ENCODE measurements around the gene CD99. TPM values are rescaled to one million over a fixed set of nuclear protein-coding genes. Genes with fewer than 3 reads are reported as not detected.

CD99 gene
- total and polyA plus RNA-seq, 2 donors (not counting 3 experiments of a cell fraction or from before 2014, with no cell fraction given): 364 to 654 TPM

GRCh38 chrX:2710041-2710840 is 19.1 kb downstream of the CD99 start:
- TF ChIP-seq POLR2AphosphoS5 (IDR thresholded peaks at IDR 0.05; ENCODE audit: insufficient read depth, low read depth, low read length) (peak; percentile 38), MAX (IDR thresholded peaks at IDR 0.05; ENCODE audit: insufficient read depth, insufficient read length) (no peak), JUN (IDR thresholded peaks at IDR 0.05; ENCODE audit: borderline replicate concordance, insufficient read depth, insufficient read length, low read depth) (peak; percentile 94), FOS (IDR thresholded peaks at IDR 0.05; ENCODE audit: borderline replicate concordance, insufficient read depth, low read length) (peak; percentile 86)
- TF ChIP-seq, protein P1, sequence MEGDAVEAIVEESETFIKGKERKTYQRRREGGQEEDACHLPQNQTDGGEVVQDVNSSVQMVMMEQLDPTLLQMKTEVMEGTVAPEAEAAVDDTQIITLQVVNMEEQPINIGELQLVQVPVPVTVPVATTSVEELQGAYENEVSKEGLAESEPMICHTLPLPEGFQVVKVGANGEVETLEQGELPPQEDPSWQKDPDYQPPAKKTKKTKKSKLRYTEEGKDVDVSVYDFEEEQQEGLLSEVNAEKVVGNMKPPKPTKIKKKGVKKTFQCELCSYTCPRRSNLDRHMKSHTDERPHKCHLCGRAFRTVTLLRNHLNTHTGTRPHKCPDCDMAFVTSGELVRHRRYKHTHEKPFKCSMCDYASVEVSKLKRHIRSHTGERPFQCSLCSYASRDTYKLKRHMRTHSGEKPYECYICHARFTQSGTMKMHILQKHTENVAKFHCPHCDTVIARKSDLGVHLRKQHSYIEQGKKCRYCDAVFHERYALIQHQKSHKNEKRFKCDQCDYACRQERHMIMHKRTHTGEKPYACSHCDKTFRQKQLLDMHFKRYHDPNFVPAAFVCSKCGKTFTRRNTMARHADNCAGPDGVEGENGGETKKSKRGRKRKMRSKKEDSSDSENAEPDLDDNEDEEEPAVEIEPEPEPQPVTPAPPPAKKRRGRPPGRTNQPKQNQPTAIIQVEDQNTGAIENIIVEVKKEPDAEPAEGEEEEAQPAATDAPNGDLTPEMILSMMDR (IDR thresholded peaks at IDR 0.05; ENCODE audit: extremely low read depth in 1 of 2, insufficient read depth in 1 of 2, low read depth in 1 of 2, low read length in 2 of 2): no peak
- BruUV-seq (replicated peaks): TSS peak; percentile 86
- ChIA-PET CTCF (no interaction called here), POLR2A (no interaction called here)
- H3K9me3 ChIP-seq (replicated peaks; ENCODE audit: control insufficient read depth, insufficient read depth, low read length): no peaks in the 10 kb centered on the region
- intact Hi-C loops (cut with micrococcal nuclease): loop anchor here (2.0 kb wide), 1 partner anchor 65 kb away; no protein-coding TSS in a partner anchor
- H3K79me2 ChIP-seq (ENCODE audit: control insufficient read depth, insufficient read depth, low read length): peaks cover 77% of the 10 kb centered on the region
- peaks cover 47% of the 10 kb centered on the region for H3K4me1 ChIP-seq (ENCODE audit: control insufficient read depth, extremely low read depth, insufficient read depth, low read length)
- no peaks in the 10 kb centered on the region for H4K20me1 ChIP-seq (replicated peaks; ENCODE audit: control insufficient read depth, extremely low read depth, insufficient read depth, low read length)
- DNase-seq (ENCODE audit: low read depth, low spot score) (peak; percentile 85), FAIRE-seq (peak; percentile 68)
- H2AFZ ChIP-seq (ENCODE audit: low read depth, low read length): no peak overlapping the region
- peak overlapping the region; percentile 96 for H3K27ac ChIP-seq (ENCODE audit: insufficient read depth, low read depth, low read length)
- H3K4me2 ChIP-seq (ENCODE audit: insufficient read depth, low read length): peak overlapping the region; percentile 33
- no peaks in the 10 kb centered on the region for H3K9me1 ChIP-seq (replicated peaks; ENCODE audit: control insufficient read depth, extremely low read depth, insufficient read depth, low read length)
- peak overlapping the region in 1 of 3 experiments; percentile 24 for H3K4me3 ChIP-seq (replicated peaks in 1 of 3; ENCODE audit: insufficient read depth in 1 of 3, low read depth in 1 of 3, low read length in 3 of 3)
- peak overlapping the region; percentile 81 for H3K9ac ChIP-seq (replicated peaks; ENCODE audit: extremely low read depth, insufficient read depth, low read length)
- dilution Hi-C loops (cut with MboI; ENCODE audit: extremely low pct_ligation_motif_present, low sequenced_read_pairs): no loop called here
- H3K27me3 ChIP-seq (ENCODE audit: control insufficient read depth in 2 of 2, insufficient read depth in 2 of 2, low read length in 2 of 2): no peaks in the 10 kb centered on the region
- peaks cover 3 to 16% of the 10 kb centered on the region in 2 experiments for H3K36me3 ChIP-seq (ENCODE audit: control insufficient read depth in 2 of 2, extremely low read depth in 1 of 2, insufficient read depth in 2 of 2, low read length in 2 of 2)

Data from endothelial cell of umbilical vein (primary cell).